SKM-1 treated with dmso at 0.1 percent for 144 hours (cell line): ENCODE results near the gene CROCC.
A peak's percentile ranks its signal among the peaks of the same experiment; 100 is the strongest.
"Not testable (repeated sequence)": the region's sequence is repeated elsewhere in the genome, so short reads cannot be mapped to it uniquely, and the experiment has no call there.

ENCODE experiments used
- DNase-seq: peaks from one replicate; lab custom pipeline; 2025; ENCODE audit not compliant: unreplicated experiment; lab: John Stamatoyannopoulos, UW

CROCC gene

GRCh38 chr1:16913833-16914662 lies 7.7 kb upstream of the CROCC start:
- DNase-seq, result peak; percentile 94

DNA sequence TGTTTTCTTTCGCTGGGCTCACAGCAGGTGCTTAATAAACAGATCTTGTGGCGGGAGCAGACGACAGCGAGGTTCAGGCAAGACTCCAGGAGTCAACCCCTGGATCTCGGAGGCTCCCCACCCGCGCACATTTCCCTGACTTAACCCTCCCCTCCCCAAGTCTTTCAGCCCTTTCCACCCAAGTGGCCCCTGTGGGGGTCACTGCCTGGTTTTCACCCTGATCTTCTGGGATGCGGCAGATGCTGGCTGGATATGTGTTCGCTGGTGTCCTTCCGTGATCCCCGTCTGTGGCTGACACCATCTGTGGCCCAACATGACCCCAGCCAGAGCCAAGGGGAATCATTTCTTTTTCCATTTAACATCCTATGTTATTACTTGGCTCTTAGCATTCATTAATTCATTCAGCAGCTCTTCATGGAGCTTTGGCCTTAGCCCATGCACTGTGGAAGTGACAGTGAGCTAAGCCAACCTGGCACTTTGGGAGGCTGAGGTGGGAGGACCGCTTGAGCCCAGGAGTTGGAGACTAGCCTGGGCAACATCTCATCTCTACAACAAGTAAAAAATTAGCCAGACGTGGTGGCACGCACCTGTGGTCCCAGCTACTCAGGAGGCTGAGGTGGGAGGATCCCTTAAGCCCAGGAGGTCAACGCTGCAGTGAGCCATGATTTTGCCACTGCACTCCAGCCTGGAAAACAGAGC lies 6.7 kb upstream of the CROCC start:
- DNase-seq, result not testable (repeated sequence)

GRCh38 chr1:16915627-16915973 lies 6.1 kb upstream of the CROCC start:
- DNase-seq, result peak; percentile 39

DNA sequence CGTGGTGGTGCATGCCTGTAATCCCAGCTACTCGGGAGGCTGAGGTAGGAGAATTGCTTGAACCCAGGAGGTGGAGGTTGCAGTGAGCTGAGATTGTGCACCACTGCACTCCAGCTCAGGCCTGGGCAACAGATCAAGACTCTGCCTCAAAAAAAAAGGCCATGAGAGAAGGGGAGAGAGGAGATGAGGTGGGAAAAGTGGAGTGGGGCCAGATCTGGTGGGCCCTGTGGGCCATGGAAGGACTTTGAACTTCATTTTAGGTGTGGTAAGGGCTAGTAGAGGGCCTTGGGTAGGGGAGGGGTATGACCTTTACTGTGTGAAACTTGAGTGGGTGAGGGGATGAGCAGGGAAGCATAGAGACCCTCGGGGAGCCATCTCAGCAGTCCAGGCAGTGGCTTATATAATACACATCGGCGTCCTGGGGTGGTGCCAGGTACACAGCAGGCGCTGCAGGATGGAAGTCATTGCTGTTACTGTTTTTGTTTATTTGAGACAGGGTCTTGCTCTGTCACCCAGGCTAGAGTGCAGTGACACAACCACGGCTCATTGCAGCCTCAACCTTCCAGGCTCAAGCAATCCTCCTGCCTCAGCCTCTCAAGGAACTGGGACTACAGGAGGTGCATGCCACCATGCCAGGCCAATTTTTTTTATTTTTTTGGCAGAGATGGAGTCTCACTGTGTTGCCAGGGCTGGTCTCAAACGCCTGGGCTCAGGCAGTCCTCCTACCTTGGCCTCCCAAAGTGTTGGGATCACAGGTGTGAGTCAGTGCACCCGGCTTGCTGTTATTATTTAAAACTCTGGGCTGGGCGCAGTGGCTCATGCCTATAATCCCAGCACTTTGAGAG lies 5.5 kb upstream of the CROCC start:
- not testable (repeated sequence) for DNase-seq

DNA sequence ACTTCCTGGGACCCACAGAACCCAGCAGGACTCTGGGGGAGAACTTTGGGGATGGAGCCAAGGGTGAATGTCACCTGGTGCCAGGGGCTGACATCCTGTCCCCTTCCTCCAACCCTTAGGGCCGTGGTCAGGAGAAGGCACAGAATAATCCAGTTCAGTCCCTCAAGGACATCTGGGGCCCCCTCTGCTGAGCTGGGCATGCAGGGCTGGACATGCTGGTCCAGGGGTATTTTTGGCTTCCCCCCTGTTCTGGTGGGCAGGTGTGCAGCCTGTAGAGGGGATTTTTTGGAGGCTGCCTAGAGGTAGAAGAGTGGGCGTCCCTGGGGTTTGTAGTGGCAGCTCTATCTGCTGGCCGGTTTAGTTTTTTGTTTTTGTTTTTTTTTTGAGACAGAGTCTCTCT lies 3.4 kb upstream of the CROCC start:
- no peak for DNase-seq

GRCh38 chr1:16918936-16919665 lies 2.6 kb upstream of the CROCC start:
- not testable (repeated sequence) for DNase-seq

DNA sequence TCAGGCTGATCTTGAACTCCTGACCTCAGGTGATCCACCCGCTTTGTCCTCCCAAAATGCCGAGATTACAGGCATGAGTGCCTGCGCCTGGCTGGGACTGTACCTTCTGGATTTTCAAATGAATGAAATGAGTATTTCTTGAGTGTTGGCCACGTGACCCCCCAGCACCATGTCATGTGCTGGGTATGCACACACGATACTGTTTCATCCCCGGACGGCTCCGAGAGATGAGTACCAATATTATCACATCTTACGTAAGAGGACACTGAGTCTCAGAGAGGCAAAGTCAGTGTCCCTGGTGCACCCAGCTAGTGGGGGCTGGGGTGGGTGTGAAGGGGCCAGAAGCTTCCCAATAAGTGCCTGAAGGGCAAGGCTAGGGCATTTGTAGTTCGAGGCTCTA lies 780 bp upstream of the CROCC start:
- DNase-seq, result no peak

DNA sequence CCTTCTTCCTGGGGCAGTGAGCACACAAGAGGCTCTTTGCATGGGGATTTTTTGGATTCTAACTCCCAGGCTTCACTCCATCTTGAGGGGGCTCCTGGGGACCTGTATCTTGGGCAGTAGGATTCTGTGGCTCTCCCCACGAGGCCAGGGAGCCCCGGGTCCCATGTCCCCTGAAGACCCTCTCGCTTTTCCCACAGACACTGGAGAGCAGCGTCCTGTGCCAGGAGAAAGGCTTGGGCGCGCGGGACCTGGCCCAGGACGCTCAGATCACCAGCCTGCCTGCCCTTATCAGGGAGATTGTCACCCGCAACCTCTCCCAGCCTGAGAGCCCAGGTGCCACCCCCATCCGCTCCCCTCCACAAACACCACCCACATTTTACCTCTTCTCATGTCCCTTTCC lies 735 bp downstream of the CROCC start:
- DNase-seq, result no peak

DNA sequence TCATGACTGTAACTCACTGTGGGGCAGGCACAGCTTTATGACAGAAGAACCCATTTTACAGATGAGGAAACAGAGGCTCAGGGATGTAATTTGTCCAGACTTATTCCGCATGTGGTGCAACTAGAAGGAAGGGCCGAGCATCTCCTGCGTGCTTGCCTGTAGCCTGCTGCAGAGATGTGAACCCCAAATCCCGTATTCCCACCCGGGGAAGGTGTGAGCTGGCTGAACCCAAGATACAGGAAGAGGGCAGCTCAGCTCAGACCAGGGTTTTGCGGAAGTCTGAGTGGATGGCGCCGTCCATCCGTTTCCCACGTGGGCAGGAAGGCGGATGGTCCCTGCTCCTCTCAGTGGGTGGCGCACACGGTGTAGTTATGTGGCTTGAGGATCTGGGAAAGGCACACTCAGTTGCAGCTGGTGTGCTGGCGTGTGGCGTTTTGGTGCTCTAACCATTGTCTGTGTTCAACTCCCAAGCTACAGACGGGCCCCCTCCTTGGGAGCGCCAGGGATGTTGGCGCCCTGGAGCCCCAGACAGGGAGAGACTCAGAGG lies 1.2 kb downstream of the CROCC start:
- DNase-seq, result no peak

DNA sequence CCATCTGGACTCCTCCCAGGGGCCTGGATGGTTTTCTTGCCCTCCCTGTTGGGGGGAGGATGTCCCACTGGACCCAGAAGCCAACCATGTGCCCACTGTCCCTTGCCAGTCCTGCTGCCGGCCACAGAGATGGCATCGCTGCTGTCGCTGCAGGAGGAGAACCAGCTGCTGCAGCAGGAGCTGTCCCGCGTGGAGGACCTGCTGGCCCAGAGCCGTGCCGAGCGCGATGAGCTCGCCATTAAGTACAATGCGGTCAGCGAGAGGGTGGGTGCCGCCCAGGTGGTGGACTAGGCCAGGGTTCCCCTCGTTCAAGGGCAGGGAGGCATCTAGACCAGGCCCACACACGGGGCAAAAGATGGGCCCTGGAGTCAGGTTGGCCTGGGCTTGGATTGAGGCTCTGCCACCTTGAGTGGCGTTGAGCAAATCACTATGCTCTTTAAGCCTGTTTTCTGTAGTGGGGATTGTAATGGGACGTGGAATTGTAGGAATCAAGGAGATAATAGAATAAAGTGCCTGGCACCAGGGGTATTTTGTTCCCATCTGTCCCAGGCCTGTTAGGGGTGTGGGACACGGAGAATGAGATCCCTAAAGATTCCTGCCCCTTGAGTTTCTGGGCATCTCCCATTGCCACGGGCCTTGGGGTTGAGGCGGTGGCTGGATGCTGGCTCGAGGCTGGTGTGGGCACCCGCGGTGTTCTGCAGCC lies 2.6 kb downstream of the CROCC start:
- no peak for DNase-seq

GRCh38 chr1:16924919-16925477 lies 3.3 kb downstream of the CROCC start:
- no peak for DNase-seq

DNA sequence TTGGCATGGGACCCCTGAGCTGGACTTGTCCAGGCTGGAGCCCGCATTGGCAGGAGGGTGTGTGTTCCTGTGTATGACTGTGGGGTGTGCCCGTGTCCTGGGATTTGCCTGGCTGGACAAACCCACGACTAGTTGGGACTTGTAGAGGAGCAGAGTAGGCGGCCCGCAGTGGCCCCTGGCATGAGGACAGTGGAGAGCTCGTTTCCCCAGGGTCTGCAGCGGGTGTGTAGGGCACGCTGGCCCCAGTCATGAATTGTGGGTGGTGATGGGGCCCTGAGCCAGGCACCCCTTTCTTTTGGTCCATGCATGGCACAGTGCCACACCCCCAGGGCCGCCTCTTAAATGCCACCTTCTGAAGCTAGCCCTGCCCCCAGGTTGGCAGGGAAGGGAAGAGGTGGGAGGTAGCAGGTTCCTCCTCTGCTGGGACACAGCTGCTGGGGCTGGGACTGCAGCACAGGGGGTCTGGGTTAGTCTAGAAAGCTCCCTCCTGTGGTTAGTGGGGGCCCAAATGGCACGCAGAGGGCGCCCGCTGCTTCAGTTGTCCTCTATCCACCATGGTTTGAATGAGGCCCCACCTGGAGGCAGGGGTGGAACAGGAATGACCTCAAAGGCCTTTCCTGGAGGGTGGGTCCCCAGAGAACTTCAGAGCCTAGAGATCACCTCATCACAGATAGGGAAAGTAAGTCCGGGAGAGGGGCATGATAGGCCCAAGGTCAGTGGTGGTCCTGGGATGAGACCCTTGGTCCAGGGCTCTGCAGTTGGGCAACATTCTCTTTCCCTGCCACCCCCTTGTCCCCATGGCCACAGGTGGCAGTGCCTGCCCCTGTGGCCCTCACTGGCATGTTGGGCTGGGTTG lies 4.1 kb downstream of the CROCC start:
- DNase-seq, result no peak

- no peak for DNase-seq
These were observed 4.9 kb downstream of the CROCC start for GRCh38 chr1:16926491-16927073.

GRCh38 chr1:16927256-16927655 lies 5.5 kb downstream of the CROCC start:
- DNase-seq, result no peak

DNA sequence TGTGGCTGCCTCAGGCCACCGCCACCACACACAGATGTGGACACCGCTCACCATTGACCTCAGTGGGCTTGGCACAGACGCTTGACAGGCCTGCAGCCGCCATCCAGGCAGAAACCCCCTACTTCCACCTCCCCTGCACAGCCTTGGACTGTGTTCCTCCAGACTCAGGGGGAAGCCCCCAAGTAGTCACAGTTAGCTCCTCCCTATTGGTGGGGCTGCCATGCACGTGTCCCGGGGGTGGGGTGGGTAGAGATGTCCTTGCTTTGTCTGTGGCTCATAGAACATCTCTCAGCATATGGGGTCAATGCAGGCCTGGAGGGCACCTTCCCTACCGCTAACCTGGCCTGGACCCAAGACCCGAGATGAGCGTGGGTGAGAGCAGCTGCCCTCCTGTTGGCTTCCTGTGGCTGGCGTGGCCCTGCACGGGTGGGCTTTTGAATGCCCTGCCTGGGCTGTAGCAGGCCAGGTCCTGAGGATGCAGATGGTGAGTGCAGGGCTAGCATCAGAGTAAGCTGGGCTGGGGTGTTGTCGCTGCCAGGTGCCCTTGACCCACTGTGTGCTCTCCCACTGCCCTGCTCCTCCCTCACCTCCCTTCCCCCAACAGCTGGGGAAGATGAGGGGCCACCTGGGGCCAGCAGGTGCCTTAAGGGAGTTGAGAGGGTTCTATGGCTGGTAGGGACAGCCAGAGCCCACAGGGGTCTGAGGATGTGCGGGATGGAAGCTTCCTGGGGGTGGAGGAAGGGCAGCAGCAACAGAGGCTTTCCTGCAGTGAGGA lies 6.2 kb downstream of the CROCC start:
- no peak for DNase-seq

DNA sequence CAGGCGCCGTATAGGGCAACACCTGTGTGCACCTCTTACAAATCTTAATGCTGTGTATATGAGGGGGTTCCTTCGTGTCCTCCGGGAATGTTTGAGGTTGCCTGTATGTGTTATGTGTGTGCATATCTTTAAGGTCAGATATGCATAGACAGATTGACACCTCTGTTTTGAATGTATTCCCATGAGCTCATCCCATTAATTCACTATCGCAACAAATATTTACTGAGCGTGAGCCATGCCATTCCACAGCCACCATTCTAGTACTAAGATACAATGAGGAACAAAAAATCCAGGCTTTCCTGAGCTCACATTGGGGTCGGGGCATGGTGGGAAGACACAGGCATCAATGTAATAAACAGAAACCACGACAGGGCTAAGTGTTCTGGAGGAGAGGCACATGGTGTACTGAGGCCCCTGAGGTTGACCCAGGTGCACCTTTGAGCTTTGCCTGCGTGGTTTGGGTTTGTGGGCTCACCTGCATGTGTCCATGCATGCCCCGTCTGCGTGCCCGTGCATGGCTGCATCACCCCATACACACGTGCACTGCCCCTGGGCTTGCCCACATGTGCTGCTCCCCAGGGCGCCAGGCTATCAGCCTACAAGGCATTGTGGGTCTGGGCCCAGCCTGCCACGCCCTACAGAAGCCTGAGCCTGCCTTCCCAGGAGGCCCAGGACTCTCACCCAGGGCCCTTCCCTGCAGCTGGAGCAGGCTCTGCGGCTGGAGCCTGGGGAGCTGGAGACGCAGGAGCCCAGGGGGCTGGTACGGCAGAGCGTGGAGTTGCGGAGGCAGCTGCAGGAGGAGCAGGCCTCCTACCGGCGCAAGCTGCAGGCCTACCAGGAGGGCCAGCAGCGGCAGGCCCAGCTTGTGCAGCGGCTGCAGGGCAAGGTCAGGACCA lies 7.7 kb downstream of the CROCC start:
- DNase-seq, result not testable (repeated sequence)
